Lower leg skin (tissue), 4 donors: ENCODE data around the gene ZDHHC1. TPM values are rescaled to one million over a fixed set of nuclear protein-coding genes. Genes with fewer than 3 reads are reported as not detected.
"Not testable (repeated sequence)": the region's sequence is repeated elsewhere in the genome, so short reads cannot be mapped to it uniquely, and the experiment has no call there.

Source experiments
- DNase-seq, 2 donors: peaks; one replicate each; pipeline ENCODE4 v3.0.0-alpha.2; 2019; ENCODE audit warnings: low spot score in 2 of 2
- H3K4me3 ChIP-seq: fragments of 200-600 bp; sonication (generic); 2 replicates; pipeline ENCODE4 v1.5.1; 2017; ENCODE audit warnings: mild to moderate bottlenecking, low read depth; ENCODE audit not compliant: poor library complexity, severe bottlenecking
- POLR2A ChIP-seq, 2 donors: fragments of 450-650 bp; IDR thresholded peaks; one replicate each; pipeline ENCODE4 v1.6.1; 2016 to 2017; ENCODE audit warnings: antibody characterized with exemption in 2 of 2, mild to moderate bottlenecking in 1 of 2, moderate library complexity in 1 of 2
- WGBS, 2 donors: methylation state at CpG; one replicate each; pipeline ENCODE4 v1.1.5; 2018; 5-methylcytosine and 5-hydroxymethylcytosine counted together
- intact Hi-C: fragments of 100-400 bp; cut with DNase I; formaldehyde crosslinking; loops from one replicate; pipeline ENCODE4 v1.15.0; 2023; ENCODE audit warnings: low total_unique reads
- total RNA-seq, 4 donors: library from RNA; depleted of rRNA; stranded (reverse); fragments of >200 nt; gene quantifications; one replicate each; pipeline ENCODE4 v1.1.0, GENCODE V29; 2016
- TF ChIP-seq, protein P1 (sequence below), 3 donors: fragments of 450-650 bp; IDR thresholded peaks; one replicate each; pipeline ENCODE4 v1.5.1; 2016; ENCODE audit warnings: antibody characterized with exemption in 3 of 3, mild to moderate bottlenecking in 3 of 3, moderate library complexity in 2 of 3

ZDHHC1 gene
- total RNA-seq, 4 donors from 2014 or later: 15.1 to 24.7 (median 21.4) TPM

DNA sequence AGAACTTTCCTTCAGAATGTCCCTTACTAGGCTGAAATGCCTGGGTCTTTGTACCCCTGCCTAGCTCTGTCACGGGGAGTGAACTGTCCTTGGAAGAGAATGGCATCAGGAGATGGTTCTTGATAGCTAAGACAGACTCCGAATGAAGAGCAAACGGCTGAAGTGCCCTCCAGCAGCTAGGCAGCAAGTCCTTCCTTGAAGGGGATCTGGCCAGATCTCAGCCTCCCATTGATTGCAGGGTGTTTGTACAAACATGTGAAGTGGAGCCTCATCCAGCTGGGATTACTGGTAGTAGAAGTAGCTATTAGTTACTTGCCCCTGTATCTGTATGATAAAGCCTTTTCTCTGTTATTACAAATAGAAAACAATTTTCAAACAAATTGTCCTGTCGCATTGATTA is 58.7 kb downstream of the ZDHHC1 start:
- intact Hi-C loops: no loop called here
- 69 to 87% methylated on average over 4 of the region's 4 CpGs for WGBS, 2 donors
- no peak overlapping the region for H3K4me3 ChIP-seq
- DNase-seq: no peak
- TF ChIP-seq, protein P1, sequence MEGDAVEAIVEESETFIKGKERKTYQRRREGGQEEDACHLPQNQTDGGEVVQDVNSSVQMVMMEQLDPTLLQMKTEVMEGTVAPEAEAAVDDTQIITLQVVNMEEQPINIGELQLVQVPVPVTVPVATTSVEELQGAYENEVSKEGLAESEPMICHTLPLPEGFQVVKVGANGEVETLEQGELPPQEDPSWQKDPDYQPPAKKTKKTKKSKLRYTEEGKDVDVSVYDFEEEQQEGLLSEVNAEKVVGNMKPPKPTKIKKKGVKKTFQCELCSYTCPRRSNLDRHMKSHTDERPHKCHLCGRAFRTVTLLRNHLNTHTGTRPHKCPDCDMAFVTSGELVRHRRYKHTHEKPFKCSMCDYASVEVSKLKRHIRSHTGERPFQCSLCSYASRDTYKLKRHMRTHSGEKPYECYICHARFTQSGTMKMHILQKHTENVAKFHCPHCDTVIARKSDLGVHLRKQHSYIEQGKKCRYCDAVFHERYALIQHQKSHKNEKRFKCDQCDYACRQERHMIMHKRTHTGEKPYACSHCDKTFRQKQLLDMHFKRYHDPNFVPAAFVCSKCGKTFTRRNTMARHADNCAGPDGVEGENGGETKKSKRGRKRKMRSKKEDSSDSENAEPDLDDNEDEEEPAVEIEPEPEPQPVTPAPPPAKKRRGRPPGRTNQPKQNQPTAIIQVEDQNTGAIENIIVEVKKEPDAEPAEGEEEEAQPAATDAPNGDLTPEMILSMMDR (IDR thresholded peaks at IDR 0.05): no peak
- no peak for TF ChIP-seq POLR2A (IDR thresholded peaks at IDR 0.05)

DNA sequence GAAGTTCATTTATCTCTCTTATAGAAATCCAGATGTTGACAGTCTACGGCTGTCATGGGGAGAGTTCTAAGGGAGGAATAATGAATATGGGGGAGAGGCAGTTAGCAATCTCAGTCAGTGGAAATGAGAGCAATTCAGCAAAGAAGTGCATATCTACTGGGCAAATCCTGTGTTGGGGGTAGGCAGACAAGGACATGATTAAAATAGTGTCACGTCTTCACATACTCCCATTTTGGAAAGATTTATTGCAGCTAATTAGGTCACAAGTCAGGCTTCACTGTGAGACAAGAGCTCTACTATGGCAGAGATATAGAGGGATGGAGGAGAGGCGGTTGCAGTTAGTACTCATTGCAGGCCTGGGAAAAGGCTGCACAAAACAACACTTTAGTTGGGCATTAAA is 59.9 kb downstream of the ZDHHC1 start:
- intact Hi-C loops: no loop called here
- no peak for TF ChIP-seq POLR2A (IDR thresholded peaks at IDR 0.05)
- TF ChIP-seq, protein P1 (IDR thresholded peaks at IDR 0.05): no peak
- 76 to 80% methylated on average over 3 of the region's 3 CpGs for WGBS, 2 donors
- DNase-seq: no peak
- no peak overlapping the region for H3K4me3 ChIP-seq

DNA sequence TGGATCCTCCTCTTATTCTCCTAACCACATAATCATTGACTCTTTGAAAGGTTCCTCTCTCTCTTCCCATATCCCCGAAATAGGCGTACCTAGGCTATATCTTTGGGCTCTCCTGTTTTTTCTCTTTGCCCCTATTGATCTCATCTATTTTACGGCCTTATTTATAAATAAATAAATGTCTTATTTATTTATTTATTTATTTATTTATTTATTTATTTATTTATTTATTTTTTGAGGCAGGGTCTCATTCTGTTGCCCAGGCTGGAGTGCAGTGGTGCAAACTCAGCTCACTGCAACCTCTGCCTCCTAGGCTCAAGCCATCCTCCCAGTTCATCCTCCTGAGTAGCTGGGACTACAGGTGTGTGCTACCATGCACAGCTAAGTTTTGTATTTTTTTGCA is 63.8 kb downstream of the ZDHHC1 start:
- intact Hi-C loops, DNase-seq, H3K4me3 ChIP-seq: not testable (repeated sequence)
- 95 to 96% methylated on average over 3 of the region's 3 CpGs for whole genome bisulfite sequencing, 2 donors

DNA sequence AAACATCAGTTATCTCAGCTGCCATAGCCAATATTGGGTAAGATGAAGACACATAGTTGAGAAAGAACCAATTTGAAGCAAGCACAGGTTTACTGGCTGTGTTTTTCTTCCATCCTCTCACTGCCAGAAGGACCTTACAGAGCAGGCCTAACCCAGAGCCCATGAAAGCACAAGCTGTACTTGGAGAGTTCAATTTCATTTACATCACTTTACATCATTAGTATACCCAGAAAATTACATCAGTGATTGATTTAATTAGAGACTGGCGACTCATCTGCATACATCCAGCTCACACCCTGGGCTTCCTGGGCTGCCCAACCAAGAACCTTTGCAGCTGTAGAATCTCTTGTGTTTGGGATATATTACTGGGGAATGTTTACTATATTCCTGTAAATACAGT is 66.0 kb downstream of the ZDHHC1 start:
- no peak for TF ChIP-seq POLR2A (IDR thresholded peaks at IDR 0.05)
- TF ChIP-seq, protein P1 (IDR thresholded peaks at IDR 0.05): no peak
- no peak overlapping the region for H3K4me3 ChIP-seq
- intact Hi-C loops: no loop called here
- WGBS, 2 donors: 82 to 88% methylated on average over 1 of the region's 1 CpG
- DNase-seq: no peak

DNA sequence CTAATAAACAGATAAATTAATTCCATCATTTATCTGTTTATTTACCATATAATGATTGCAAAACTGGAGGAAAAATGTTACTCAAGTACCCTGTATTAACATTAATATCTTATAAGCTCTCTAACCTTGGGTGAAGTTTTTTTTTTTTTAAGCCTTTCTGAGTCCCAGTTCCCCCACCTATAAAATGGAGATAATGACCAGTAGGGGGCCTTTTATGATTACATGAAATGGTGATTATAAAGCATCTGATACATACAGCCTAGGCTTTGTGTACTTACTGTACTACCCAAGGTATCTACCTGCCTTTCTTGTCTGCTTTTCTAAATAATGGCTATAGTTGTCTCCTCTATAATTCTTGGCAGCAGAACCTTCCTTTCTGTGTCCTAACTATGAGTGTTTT is 67.1 kb downstream of the ZDHHC1 start:
- no peak overlapping the region for H3K4me3 ChIP-seq
- no peak for TF ChIP-seq POLR2A (IDR thresholded peaks at IDR 0.05)
- TF ChIP-seq, protein P1 (IDR thresholded peaks at IDR 0.05): no peak
- intact Hi-C loops: no loop called here
- no peak for DNase-seq

DNA sequence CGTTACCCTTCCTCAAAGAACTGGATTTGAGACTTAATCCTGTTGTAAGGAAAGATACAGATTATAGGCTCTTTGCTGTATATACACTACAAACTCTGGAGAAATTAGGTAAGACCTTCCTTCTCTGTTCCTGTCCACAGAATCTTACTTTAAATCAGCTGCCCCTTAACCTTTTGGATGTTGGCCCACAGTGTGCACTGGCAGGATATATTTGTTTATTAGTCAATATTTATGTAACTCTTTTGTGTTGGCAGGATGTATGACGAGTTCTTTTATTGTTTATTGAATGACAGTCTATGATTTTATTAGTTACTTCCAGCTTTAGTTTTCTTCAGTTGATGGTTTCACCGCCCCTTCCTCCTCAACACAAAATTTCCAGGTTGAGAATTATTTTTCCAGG is 69.9 kb downstream of the ZDHHC1 start:
- intact Hi-C loops: no loop called here
- H3K4me3 ChIP-seq: no peak overlapping the region
- WGBS, 2 donors: 73 to 82% methylated on average over 3 of the region's 3 CpGs
- no peak for DNase-seq
- TF ChIP-seq, protein P1 (IDR thresholded peaks at IDR 0.05): no peak
- no peak for TF ChIP-seq POLR2A (IDR thresholded peaks at IDR 0.05)
